CD4-positive, alpha-beta T cell (primary cell): Measurements from ENCODE around the gene DACT3. TPM values are rescaled to one million over a fixed set of nuclear protein-coding genes. Genes with fewer than 3 reads are reported as not detected.

Experiments
- ATAC-seq: fragments of 200-7000 bp; cut with Tn5 transposase; one replicate; pipeline ENCODE4 v1.10.0; 2022; ENCODE audit warnings: mild to moderate bottlenecking; ENCODE audit not compliant: poor library complexity
- CTCF ChIA-PET: fragments of 350-600 bp; sonication (Branson Sonifier 250); formaldehyde crosslinking; loops from one replicate; lab custom pipeline; 2021; ENCODE audit warnings: antibody characterized with exemption, inconsistent platforms; lab: Charles Lee
- POLR2A ChIA-PET: fragments of 350-600 bp; sonication (Branson Sonifier 250); formaldehyde crosslinking; loops from one replicate; lab custom pipeline; 2021; ENCODE audit warnings: antibody characterized with exemption, inconsistent platforms; lab: Charles Lee
- DNase-seq, 14 experiments: peaks; one replicate each; pipeline ENCODE4 v3.0.0-alpha.2; 2013 to 2020; ENCODE audit warnings: mixed read lengths in 2 of 14
- H3K27ac ChIP-seq, 2 donors: one replicate each; pipeline versions ENCODE4 v1.5.1 to v1.7.0; 2013; ENCODE audit warnings: low read length in 2 of 2, low read depth in 1 of 2, mild to moderate bottlenecking in 1 of 2
- H3K27me3 ChIP-seq, 2 experiments: 1 replicate in 1 of 2; 2 replicates in 1 of 2; pipeline versions ENCODE4 v1.6.1 to v1.7.0; 2013; ENCODE audit warnings: low read length in 2 of 2, control low read depth in 1 of 2, mild to moderate bottlenecking in 1 of 2, moderate library complexity in 1 of 2; ENCODE audit not compliant: insufficient read depth in 2 of 2, control insufficient read depth in 1 of 2
- H3K36me3 ChIP-seq: one replicate; pipeline ENCODE4 v1.6.1; 2013; ENCODE audit warnings: low read length, control low read depth; ENCODE audit not compliant: insufficient read depth
- H3K4me1 ChIP-seq: one replicate; pipeline ENCODE4 v1.6.1; 2013; ENCODE audit warnings: low read length, control low read depth; ENCODE audit not compliant: insufficient read depth
- H3K4me3 ChIP-seq: one replicate; pipeline ENCODE4 v1.5.1; 2013; ENCODE audit warnings: mild to moderate bottlenecking, low read length, moderate library complexity
- H3K9me3 ChIP-seq, 2 experiments: 1 replicate in 1 of 2; 2 replicates in 1 of 2; pipeline versions ENCODE4 v1.6.1 to v1.7.0; 2013; ENCODE audit warnings: low read length in 2 of 2, mild to moderate bottlenecking in 2 of 2, control low read depth in 1 of 2, moderate library complexity in 1 of 2; ENCODE audit not compliant: control insufficient read depth in 1 of 2, insufficient read depth in 1 of 2
- H3K27ac Mint-ChIP-seq: one replicate; pipeline ENCODE4 v1.8.0; 2020; ENCODE audit warnings: mixed read lengths
- H3K27me3 Mint-ChIP-seq: one replicate; pipeline ENCODE4 v1.8.0; 2021; ENCODE audit warnings: mixed read lengths
- H3K36me3 Mint-ChIP-seq: one replicate; pipeline ENCODE4 v1.8.0; 2021; ENCODE audit warnings: low read depth, mixed read lengths
- H3K4me1 Mint-ChIP-seq: one replicate; pipeline ENCODE4 v1.8.0; 2021; ENCODE audit warnings: low read depth, mixed read lengths
- H3K4me3 Mint-ChIP-seq: one replicate; pipeline ENCODE4 v1.8.0; 2020; ENCODE audit warnings: mild to moderate bottlenecking, mixed read lengths
- H3K9me3 Mint-ChIP-seq: one replicate; pipeline ENCODE4 v1.8.0; 2020; ENCODE audit warnings: mixed read lengths
- CTCF ChIP-seq: fragments of 200-600 bp; IDR thresholded peaks from one replicate; pipeline ENCODE4 v1.8.0; 2022; ENCODE audit warnings: antibody characterized with exemption, mild to moderate bottlenecking
- intact Hi-C, 2 experiments: fragments of 100-400 bp; cut with DNase I in 1 of 2; cut with micrococcal nuclease in 1 of 2; formaldehyde crosslinking; loops; one replicate each; pipeline versions ENCODE4 v1.15.1 to v1.9.0; 2023 to 2025; cut with DNase I, micrococcal nuclease
- total RNA-seq, 174 experiments: library from RNA in 2 of 174; stranded (reverse) in 2 of 174; gene quantifications; one replicate each; pipeline ENCODE4 v1.2.3 and lab custom pipeline; 2021 to 2026

Gene DACT3
- total RNA-seq, 2 experiments from 2014 or later, result 0.11 TPM

GRCh38 chr19:46650445-46650844, 10.5 kb downstream of the DACT3 start:
- Histone ChIP-seq H3K36me3 (no peaks in the 10 kb centered on the region), H3K27me3 (peaks cover 29 to 34% of the 10 kb centered on the region in 2 experiments), H3K4me1 (peaks cover 9% of the 10 kb centered on the region), H3K9me3 (peaks cover 5% of the 10 kb centered on the region in 2 experiments), H3K4me3 (no peak overlapping the region), H3K27ac (no peak overlapping the region)
- no peak for TF ChIP-seq CTCF
- H3K27ac Mint-ChIP-seq, result no peak overlapping the region
- no peaks in the 10 kb centered on the region for H3K36me3 Mint-ChIP-seq
- ChIA-PET POLR2A (no interaction called here), CTCF (no interaction called here)
- intact Hi-C loops, result no loop called here
- H3K4me3 Mint-ChIP-seq, result no peak overlapping the region
- no peak for DNase-seq
- H3K4me1 Mint-ChIP-seq, result peaks cover 14% of the 10 kb centered on the region
- H3K9me3 Mint-ChIP-seq, result peaks cover 6% of the 10 kb centered on the region
- no peak for ATAC-seq
- H3K27me3 Mint-ChIP-seq, result peaks cover 69% of the 10 kb centered on the region

- Mint-ChIP-seq H3K36me3 (no peaks in the 10 kb centered on the region), H3K27ac (no peak overlapping the region), H3K27me3 (peaks cover 62% of the 10 kb centered on the region), H3K4me1 (peaks cover 14% of the 10 kb centered on the region), H3K9me3 (peaks cover 6% of the 10 kb centered on the region), H3K4me3 (peak overlapping the region; percentile 58)
- Histone ChIP-seq H3K27me3 (peaks cover 29 to 34% of the 10 kb centered on the region in 2 experiments), H3K9me3 (peaks cover 5% of the 10 kb centered on the region in 2 experiments), H3K4me3 (no peak overlapping the region), H3K4me1 (peaks cover 9% of the 10 kb centered on the region), H3K27ac (no peak overlapping the region), H3K36me3 (no peaks in the 10 kb centered on the region)
- TF ChIP-seq CTCF, result no peak
- POLR2A ChIA-PET, result interaction anchor here (1.1 kb wide), 2 partner anchors 21 to 464 kb away, joined by 3 to 4 read pairs; partner anchors contain the start of gene ZC3H4
- intact Hi-C loops, result no loop called here
- ATAC-seq (no peak), DNase-seq (no peak)
- CTCF ChIA-PET, result no interaction called here
These were observed 11.7 kb downstream of the DACT3 start for GRCh38 chr19:46648961-46649960.

- Histone ChIP-seq H3K4me1 (peaks cover 9% of the 10 kb centered on the region), H3K9me3 (peaks cover 5% of the 10 kb centered on the region in 2 experiments), H3K36me3 (no peaks in the 10 kb centered on the region), H3K27ac (no peak overlapping the region), H3K4me3 (no peak overlapping the region), H3K27me3 (peaks cover 29 to 34% of the 10 kb centered on the region in 2 experiments)
- Mint-ChIP-seq H3K27ac (no peak overlapping the region), H3K4me1 (peaks cover 14% of the 10 kb centered on the region), H3K4me3 (peak overlapping the region; percentile 12), H3K27me3 (peaks cover 54% of the 10 kb centered on the region), H3K9me3 (peaks cover 6% of the 10 kb centered on the region), H3K36me3 (no peaks in the 10 kb centered on the region)
- DNase-seq (peak in 2 of 14 experiments; percentile 44 to 47), ATAC-seq (peak; percentile 52)
- intact Hi-C loops, result no loop called here
- POLR2A ChIA-PET, result interaction anchor here (1.0 to 1.1 kb wide), 3 partner anchors 20 to 465 kb away, joined by 3 to 4 read pairs (median 3); partner anchors contain the start of gene ZC3H4
- no peak for TF ChIP-seq CTCF
- CTCF ChIA-PET, result no interaction called here
These were observed 12.7 kb downstream of the DACT3 start for GRCh38 chr19:46648060-46648960.
